NK-92 treated with Interleukin-12 subunit alpha and Interleukin-12 subunit beta, amount 100 ng/mL, for 24 hours (cell line): ENCODE results near the gene NAV2.

Experiments used
- DNase-seq: peaks from one replicate; lab custom pipeline; 2025; lab: John Stamatoyannopoulos, UW

The NAV2 gene

GRCh38 chr11:19712281-19713195 is at the start of gene NAV2:
NAV2 (plus strand) TSS chr11:19712837; CDS start chr11:19713696, 859 bp downstream.
- DNase-seq = peak; percentile 41

GRCh38 chr11:19663206-19663605 is 49.4 kb upstream of the NAV2 start:
- DNase-seq = no peak

- DNase-seq = no peak
These were observed 47.6 kb upstream of the NAV2 start for GRCh38 chr11:19664886-19665548.

- DNase-seq = no peak
These were observed 45.7 kb upstream of the NAV2 start for GRCh38 chr11:19666951-19667350.

GRCh38 chr11:19669511-19669910 is 43.1 kb upstream of the NAV2 start:
- no peak for DNase-seq

- no peak for DNase-seq
These were observed 42.4 kb upstream of the NAV2 start for GRCh38 chr11:19670030-19670791.

- no peak for DNase-seq
These were observed 39.9 kb upstream of the NAV2 start for GRCh38 chr11:19672586-19673206.

- DNase-seq = no peak
These were observed 38.5 kb upstream of the NAV2 start for GRCh38 chr11:19673924-19674729.

- no peak for DNase-seq
These were observed 37.8 kb upstream of the NAV2 start for GRCh38 chr11:19674836-19675235.

GRCh38 chr11:19675397-19675796 is 37.2 kb upstream of the NAV2 start:
- no peak for DNase-seq

- DNase-seq = no peak
These were observed 35.9 kb upstream of the NAV2 start for GRCh38 chr11:19676475-19677380.

GRCh38 chr11:19677381-19678080 is 35.1 kb upstream of the NAV2 start:
- no peak for DNase-seq

- no peak for DNase-seq
These were observed 32.4 kb upstream of the NAV2 start for GRCh38 chr11:19679952-19680828.

GRCh38 chr11:19680829-19681368 is 31.7 kb upstream of the NAV2 start:
- DNase-seq = no peak

- DNase-seq = no peak
These were observed 29.4 kb upstream of the NAV2 start for GRCh38 chr11:19683141-19683805.

- DNase-seq = no peak
These were observed 28.7 kb upstream of the NAV2 start for GRCh38 chr11:19683862-19684491.

GRCh38 chr11:19686234-19686633 is 26.4 kb upstream of the NAV2 start:
- DNase-seq = no peak
